ENCODE results near the gene P3H1.
"Not testable (repeated sequence)": the region's sequence is repeated elsewhere in the genome, so short reads cannot be mapped to it uniquely, and the experiment has no call there.

P3H1 gene, protein sequence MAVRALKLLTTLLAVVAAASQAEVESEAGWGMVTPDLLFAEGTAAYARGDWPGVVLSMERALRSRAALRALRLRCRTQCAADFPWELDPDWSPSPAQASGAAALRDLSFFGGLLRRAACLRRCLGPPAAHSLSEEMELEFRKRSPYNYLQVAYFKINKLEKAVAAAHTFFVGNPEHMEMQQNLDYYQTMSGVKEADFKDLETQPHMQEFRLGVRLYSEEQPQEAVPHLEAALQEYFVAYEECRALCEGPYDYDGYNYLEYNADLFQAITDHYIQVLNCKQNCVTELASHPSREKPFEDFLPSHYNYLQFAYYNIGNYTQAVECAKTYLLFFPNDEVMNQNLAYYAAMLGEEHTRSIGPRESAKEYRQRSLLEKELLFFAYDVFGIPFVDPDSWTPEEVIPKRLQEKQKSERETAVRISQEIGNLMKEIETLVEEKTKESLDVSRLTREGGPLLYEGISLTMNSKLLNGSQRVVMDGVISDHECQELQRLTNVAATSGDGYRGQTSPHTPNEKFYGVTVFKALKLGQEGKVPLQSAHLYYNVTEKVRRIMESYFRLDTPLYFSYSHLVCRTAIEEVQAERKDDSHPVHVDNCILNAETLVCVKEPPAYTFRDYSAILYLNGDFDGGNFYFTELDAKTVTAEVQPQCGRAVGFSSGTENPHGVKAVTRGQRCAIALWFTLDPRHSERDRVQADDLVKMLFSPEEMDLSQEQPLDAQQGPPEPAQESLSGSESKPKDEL

DNA sequence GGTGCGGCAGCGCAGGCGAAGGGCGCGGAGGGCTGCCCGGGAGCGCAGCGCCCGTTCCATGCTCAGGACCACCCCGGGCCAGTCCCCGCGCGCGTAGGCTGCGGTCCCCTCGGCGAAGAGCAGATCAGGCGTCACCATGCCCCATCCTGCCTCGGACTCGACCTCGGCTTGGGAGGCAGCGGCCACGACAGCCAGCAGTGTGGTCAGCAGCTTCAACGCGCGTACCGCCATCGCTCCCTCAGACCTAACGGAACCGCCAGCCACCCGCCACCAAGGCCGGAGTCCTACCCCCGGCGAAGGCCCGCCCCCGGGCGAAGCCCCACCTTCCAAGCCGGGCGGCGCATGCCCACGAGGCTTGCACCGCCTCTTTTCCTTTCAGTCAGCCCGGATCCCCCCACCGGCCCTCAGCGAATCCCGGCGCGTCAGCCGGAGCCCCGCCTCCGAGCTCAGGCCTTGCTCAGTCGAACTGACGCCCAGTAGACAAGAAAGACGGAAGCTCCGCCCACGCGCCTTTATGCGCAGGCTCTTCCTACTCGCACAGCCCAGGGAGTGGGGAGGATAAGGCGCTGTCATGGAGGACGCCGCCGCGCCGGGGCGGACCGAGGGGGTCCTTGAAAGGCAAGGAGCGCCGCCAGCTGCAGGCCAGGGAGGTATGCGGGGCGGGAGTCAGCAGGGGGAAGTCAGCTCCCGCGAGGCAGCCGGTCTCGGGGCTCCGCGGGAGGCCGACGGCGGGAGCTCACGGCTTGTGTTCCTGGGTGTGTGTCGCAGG is at the start of gene P3H1, which contains the start of gene C1orf50:
P3H1 (minus strand) TSS at position 288 of the 769 bp plus-strand sequence; CDS start at position 231, 57 bp downstream.
C1orf50 (plus strand) TSS at position 509 of the 769 bp plus-strand sequence; CDS start at position 572, 63 bp downstream.
- peak; percentile 96 for FAIRE-seq

DNA sequence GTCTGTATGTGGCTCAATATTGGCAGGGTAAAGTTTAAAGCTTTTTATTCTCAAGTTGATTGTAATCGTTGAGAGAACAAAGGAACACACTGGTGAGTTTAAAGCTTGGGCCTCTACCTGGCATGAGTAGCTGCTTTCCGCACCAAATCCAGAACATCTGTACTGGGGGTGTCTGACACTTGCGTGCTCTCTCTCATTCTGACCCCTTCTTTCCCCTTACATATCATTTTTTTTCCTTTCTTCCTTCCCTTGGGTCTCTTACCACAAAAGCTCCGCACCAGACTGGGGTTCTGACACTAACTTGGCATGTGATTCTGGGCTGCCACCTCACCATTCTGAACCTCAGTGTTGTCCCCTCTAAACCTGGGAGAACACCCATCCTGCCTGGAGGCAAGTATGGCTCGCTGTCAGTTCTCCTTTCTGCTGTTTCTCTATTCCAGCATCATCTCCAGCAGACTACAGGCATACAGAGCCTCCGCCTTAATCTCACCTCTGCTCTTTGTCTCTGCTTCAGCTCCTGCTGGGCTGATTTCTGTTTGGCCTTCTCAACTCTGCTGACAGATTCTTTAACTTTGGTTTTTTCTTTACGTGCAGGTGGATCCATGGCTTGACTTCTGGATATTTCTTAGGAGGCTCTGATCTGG is 49.2 kb upstream of the P3H1 start:
- no peak for FAIRE-seq

DNA sequence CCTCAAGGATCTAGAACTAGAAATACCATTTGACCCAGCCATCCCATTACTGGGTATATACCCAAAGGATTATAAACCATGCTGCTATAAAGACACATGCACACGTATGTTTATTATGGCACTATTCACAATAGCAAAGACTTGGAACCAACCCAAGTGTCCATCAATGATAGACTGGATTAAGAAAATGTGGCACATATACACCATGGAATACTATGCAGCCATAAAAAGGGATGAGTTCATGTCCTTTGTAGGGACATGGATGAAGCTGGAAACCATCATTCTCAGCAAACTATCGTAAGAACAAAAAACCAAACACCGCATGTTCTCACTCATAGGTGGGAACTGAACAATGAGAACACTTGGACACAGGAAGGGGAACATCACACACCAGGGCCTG is 48.0 kb upstream of the P3H1 start:
- FAIRE-seq, result not testable (repeated sequence)

- no peak for FAIRE-seq
These were observed 40.3 kb upstream of the P3H1 start for GRCh38 chr1:42807056-42807668.

GRCh38 chr1:42806593-42806992 is 39.8 kb upstream of the P3H1 start:
- no peak for FAIRE-seq

GRCh38 chr1:42806171-42806570 is 39.3 kb upstream of the P3H1 start:
- no peak for FAIRE-seq

DNA sequence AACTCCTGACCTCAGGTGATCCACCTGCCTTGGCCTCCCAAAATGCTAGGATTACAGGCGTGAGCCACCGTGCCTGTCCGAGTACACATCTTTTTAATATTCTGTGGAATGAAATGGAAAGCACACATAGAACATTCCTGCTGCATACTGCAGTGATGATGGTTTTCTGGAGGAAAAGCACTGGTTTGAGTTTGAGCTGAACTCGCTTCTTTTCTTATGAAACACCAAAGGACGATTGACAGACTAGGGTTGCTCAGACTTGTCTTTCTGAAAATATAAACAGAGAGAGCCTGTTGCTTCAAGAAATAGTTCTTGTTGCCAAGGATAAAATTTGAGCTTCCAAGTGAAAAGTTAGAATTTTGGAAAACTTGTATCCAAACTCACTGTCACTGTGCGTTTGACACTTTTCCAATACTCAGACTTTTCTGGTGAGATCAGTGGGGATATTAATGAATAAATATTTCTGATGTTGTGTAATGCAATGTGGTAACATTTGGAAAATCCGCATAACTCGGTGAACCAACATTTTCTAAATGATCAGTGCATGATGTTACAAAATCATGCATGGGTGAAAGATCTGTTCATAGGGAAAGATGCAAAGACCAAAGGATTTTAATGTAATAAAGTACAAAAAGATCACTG is 35.1 kb upstream of the P3H1 start:
- FAIRE-seq, result no peak

- FAIRE-seq, result no peak
These were observed 31.2 kb upstream of the P3H1 start for GRCh38 chr1:42797979-42798378.

GRCh38 chr1:42797414-42797813 is 30.6 kb upstream of the P3H1 start:
- FAIRE-seq, result no peak

- FAIRE-seq, result no peak
These were observed 27.0 kb upstream of the P3H1 start for GRCh38 chr1:42793824-42794223.

DNA sequence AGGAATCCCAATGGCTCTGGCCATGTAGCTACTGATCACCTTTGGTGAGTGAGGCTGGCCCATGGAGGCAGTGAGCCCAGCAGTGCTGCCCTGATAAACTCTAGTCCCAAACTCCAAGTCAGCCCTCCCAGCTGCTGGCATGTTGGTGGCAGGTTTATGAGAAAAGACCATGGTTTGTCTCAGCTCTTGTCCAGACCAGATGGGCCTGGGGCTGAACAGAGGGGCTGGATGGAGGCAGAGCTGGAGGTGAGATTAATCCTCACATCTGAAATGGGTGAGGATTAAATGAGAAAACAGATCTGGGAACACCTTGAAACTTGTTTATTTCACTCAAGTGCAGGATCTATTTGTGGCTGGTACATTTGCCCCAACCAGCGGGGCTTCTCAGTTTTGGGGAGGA is 21.2 kb upstream of the P3H1 start:
- FAIRE-seq, result no peak

DNA sequence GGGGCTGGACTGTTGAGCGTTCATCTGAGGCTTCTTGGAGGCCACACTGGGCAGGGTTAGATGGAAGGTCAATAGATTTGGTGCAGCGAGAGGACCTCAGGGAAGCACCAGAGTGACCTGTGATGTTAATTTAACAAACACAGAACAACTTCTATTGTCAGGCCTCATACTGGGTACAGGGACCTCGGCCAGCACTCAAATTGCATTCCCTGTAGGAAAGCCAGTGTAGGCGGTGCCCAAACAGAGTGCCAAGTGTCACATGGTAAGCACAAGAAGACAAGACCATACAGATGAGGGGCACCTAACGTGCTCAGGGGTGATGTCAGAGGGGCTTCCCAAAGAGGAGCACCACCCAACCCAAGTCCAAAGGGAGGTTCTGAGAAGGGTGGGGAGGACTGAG is 19.3 kb upstream of the P3H1 start:
- no peak for FAIRE-seq

- no peak for FAIRE-seq
These were observed 18.3 kb upstream of the P3H1 start, which contains the start of gene TMEM269 for GRCh38 chr1:42784946-42785693. Gene TMEM269, plus strand, starts transcription at chr1:42784991. Its CDS starts 4,903 bp downstream, at chr1:42789894.

DNA sequence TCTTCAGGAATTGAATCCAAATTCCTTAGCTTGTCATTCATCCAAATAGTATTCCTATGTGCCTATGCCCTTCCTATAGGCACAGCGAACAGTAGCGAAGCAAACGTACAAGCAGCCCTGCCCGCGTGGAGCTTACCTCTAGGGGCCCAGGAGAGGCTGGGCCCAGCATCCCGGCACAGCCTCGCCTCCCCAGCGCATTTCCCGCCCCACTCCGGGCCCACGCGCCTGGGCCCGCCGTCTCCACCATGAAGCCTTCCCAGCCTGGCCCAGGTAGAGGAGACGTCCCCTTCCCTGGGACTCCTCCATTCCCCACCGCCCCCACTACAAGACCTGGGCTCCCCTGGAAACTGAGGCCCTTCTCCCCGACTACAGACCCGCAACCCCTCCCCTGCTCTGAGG is 17.7 kb upstream of the P3H1 start:
- no peak for FAIRE-seq

- no peak for FAIRE-seq
These were observed 16.3 kb upstream of the P3H1 start for GRCh38 chr1:42783092-42783491.

DNA sequence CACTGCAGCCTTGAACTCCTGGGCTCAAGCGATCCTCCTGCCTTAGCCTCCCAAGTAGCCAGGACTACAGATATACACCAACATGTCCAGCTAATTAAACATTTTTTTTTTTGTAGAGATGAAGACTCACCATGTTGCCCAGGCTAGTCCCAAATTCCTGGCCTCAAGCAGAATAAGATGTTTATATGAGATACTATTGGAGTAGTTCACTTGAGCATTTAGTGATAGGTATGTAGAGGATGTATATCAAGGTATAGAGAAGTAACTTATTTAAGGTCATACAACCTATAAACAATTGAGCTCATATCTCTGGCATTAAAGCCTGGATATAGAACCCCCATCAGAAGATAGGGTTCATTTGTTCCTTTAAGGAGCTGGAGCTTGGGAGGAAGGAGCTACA is 13.3 kb upstream of the P3H1 start:
- FAIRE-seq, result no peak

DNA sequence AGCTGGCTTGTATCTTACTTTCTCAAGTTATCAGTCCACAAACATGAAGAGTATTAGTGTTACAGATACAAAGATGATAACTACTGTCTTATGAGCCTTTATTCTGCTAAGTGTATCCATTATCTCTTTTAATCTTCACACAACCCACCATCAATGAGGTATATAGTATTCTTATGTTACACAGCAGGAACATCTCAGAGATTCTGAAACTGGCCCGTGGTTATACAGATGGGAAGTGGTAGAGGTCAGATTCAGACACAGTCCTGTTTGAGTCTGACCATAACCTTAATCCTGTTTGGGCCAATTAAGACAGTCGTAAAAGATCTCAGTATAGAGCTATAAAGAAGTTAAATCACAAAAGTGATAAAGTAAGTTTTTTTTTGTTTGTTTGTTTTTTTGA is 12.9 kb upstream of the P3H1 start:
- no peak for FAIRE-seq

DNA sequence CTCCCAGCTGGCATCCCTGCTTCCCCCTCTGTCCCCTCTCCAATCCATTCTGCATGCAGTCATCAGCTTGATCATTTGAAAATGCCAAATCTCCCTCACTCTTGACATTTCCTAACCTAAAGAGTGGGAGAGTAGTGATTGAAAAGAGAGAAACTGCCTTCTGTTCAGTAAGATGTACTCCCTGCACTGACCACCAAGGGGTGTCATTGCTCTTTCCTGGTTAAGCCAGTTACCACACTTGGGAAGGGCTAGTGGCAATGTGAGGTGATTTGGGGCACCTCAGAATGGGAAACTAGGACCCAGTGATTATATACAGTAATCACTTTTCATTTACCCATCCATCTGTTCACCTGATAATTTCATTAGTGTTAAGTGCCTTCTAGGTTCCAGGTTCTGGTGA is 11.0 kb upstream of the P3H1 start:
- no peak for FAIRE-seq

GRCh38 chr1:42776502-42776901 is 9.7 kb upstream of the P3H1 start:
- FAIRE-seq, result no peak

- FAIRE-seq, result no peak
These were observed 8.2 kb upstream of the P3H1 start for GRCh38 chr1:42774928-42775526.

- FAIRE-seq, result no peak
These were observed 6.6 kb upstream of the P3H1 start for GRCh38 chr1:42773420-42773819.

Data from A204.1 (cell line).